GM10248 (cell line): Measurements from ENCODE around the gene TUBGCP3.

Experiments used
- CTCF ChIA-PET: fragments of 300-600 bp; sonication (Branson Sonifier 250); formaldehyde crosslinking; extraction: SDS; loops from one replicate; lab custom pipeline; 2021; ENCODE audit warnings: antibody characterized with exemption; lab: Yijun Ruan, JAX
- POLR2A ChIA-PET: fragments of 350-650 bp; sonication (Branson Sonifier 250); formaldehyde crosslinking; extraction: SDS; loops from one replicate; lab custom pipeline; 2020; ENCODE audit warnings: antibody characterized with exemption; lab: Yijun Ruan, JAX
- DNase-seq: peaks from one replicate; pipeline ENCODE4 v3.0.0; 2012; ENCODE audit errors: extremely low spot score
- CTCF ChIP-seq: IDR thresholded peaks from 2 replicates; pipeline ENCODE4 v1.5.1; 2012; ENCODE audit warnings: mild to moderate bottlenecking, low read depth; ENCODE audit errors: extremely low read depth, missing control alignments, control extremely low read depth

TUBGCP3 gene

GRCh38 chr13:112441779-112442310, 146.1 kb downstream of the TUBGCP3 start:
- no peak for TF ChIP-seq CTCF
- no peak for DNase-seq
- POLR2A ChIA-PET = no interaction called here
- CTCF ChIA-PET = interaction anchor here (2.8 to 3.9 kb wide), 2 partner anchors 967 to 1374 kb away, joined by 18 to 37 read pairs; no protein-coding TSS in a partner anchor

GRCh38 chr13:112441226-112441625, 146.7 kb downstream of the TUBGCP3 start:
- ChIA-PET POLR2A (no interaction called here), CTCF (no interaction called here)
- no peak for TF ChIP-seq CTCF
- DNase-seq = no peak

- ChIA-PET CTCF (interaction anchor here (1.0 kb wide), 1 partner anchor 23 kb away, joined by 3 read pairs; no protein-coding TSS in a partner anchor), POLR2A (no interaction called here)
- no peak for TF ChIP-seq CTCF
- DNase-seq = no peak
Measured at GRCh38 chr13:112438515-112438914, 149.4 kb downstream of the TUBGCP3 start.

DNA sequence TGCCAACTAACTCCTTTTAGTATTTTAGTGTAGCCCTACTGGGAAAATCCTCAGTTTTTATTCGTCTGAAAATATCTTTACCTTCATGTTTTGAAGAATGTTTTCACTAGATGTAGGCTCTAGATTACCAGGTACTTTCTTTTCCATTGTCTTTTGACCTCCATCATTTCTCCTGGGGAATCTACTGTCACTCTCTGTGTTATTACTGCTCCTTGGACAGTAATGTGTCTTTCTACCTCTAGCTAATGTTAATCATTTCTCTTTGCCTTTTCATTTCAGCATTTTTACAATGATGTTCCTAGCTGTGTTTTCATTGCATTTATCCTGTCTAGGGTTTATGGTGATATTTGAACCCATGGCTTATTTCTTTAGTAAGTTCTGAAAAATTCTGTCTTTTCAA, 149.9 kb downstream of the TUBGCP3 start:
- DNase-seq = no peak
- ChIA-PET CTCF (no interaction called here), POLR2A (no interaction called here)
- TF ChIP-seq CTCF = no peak

GRCh38 chr13:112435973-112436372, 152.0 kb downstream of the TUBGCP3 start:
- ChIA-PET CTCF (no interaction called here), POLR2A (no interaction called here)
- TF ChIP-seq CTCF = no peak
- DNase-seq = no peak
